ENCODE measurements around the gene EDA. TPM values are rescaled to one million over a fixed set of nuclear protein-coding genes. Genes with fewer than 3 reads are reported as not detected.

The EDA gene
- total and polyA plus RNA-seq, 5 donors = 10.0 to 26.1 (median 20.5) TPM

DNA sequence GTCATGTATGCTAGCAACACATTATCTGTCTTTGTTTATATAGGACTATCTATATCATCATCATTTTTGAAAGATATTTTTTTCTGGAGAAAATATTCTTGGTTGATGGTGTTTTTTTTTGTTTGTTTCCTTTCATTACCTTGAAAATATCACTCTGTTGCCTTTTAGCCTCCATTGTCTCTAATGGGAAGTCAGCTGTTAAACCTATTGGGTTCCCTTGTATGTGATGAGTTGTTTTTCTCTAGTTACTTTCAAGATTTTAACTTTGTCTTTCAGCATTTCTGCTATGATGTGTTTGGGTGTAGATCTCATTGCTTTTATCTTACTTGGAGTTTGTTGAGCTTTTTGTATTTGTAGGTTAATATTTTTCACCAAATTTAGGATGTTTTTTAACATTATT is 124.4 kb downstream of the EDA start:
- intact Hi-C loops (cut with DNase I) = no loop called here
- DNase-seq (no peak), ATAC-seq (no peak)
- Histone ChIP-seq H3K9me3 (ENCODE audit: control insufficient read depth, low read length) (no peaks in the 10 kb centered on the region), H3K27me3 (ENCODE audit: control insufficient read depth, insufficient read depth) (no peaks in the 10 kb centered on the region), H3K4me1 (ENCODE audit: control insufficient read depth, insufficient read depth, low read length) (no peaks in the 10 kb centered on the region), H3K4me3 (ENCODE audit: low read length) (no peak overlapping the region), H3K27ac (ENCODE audit: low read length) (no peak overlapping the region)

DNA sequence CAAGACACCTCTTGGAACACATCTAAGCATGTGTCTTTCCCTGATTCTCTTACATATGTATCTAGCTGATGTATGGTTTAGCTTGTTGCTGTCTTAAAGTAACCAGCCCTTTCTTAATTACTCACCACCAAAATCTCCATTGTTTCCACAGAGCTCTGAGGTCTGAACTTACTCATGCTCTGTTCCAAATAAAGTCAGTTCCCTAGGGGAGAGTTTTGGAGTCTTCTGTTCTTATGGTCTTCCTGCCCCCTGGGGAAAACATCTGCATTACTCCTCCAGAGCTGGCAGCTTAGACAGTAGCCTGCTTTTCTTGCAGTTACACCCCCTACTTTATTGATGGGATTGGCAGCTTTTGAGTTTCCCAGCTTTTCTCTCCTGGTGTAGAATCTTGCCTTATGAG is 125.8 kb downstream of the EDA start:
- DNase-seq (no peak), ATAC-seq (no peak)
- Histone ChIP-seq H3K9me3 (ENCODE audit: control insufficient read depth, low read length) (no peaks in the 10 kb centered on the region), H3K4me3 (ENCODE audit: low read length) (no peak overlapping the region), H3K4me1 (ENCODE audit: control insufficient read depth, insufficient read depth, low read length) (no peaks in the 10 kb centered on the region), H3K27me3 (ENCODE audit: control insufficient read depth, insufficient read depth) (no peaks in the 10 kb centered on the region), H3K27ac (ENCODE audit: low read length) (no peak overlapping the region)
- intact Hi-C loops (cut with DNase I) = no loop called here

- no peak overlapping the region for H3K4me3 ChIP-seq (ENCODE audit: low read length)
- intact Hi-C loops (cut with DNase I) = no loop called here
- ATAC-seq (no peak), DNase-seq (no peak)
- H3K27ac ChIP-seq (ENCODE audit: low read length) = no peak overlapping the region
- no peaks in the 10 kb centered on the region for H3K27me3 ChIP-seq (ENCODE audit: control insufficient read depth, insufficient read depth)
- H3K4me1 ChIP-seq (ENCODE audit: control insufficient read depth, insufficient read depth, low read length) = no peaks in the 10 kb centered on the region
- no peaks in the 10 kb centered on the region for H3K9me3 ChIP-seq (ENCODE audit: control insufficient read depth, low read length)
Measured at GRCh38 chrX:69746051-69746450, 130.1 kb downstream of the EDA start.

- Histone ChIP-seq H3K27me3 (ENCODE audit: control insufficient read depth, insufficient read depth) (no peaks in the 10 kb centered on the region), H3K4me3 (ENCODE audit: low read length) (no peak overlapping the region), H3K27ac (ENCODE audit: low read length) (no peak overlapping the region), H3K4me1 (ENCODE audit: control insufficient read depth, insufficient read depth, low read length) (no peaks in the 10 kb centered on the region), H3K9me3 (ENCODE audit: control insufficient read depth, low read length) (no peaks in the 10 kb centered on the region)
- 97% methylated on average over 1 of the region's 1 CpG for WGBS
- intact Hi-C loops (cut with DNase I) = no loop called here
- DNase-seq = no peak
- no peak for ATAC-seq
Measured at GRCh38 chrX:69748055-69748454, 132.1 kb downstream of the EDA start.

- DNase-seq (no peak), ATAC-seq (no peak)
- intact Hi-C loops (cut with DNase I) = no loop called here
- Histone ChIP-seq H3K27me3 (ENCODE audit: control insufficient read depth, insufficient read depth) (no peaks in the 10 kb centered on the region), H3K9me3 (ENCODE audit: control insufficient read depth, low read length) (no peaks in the 10 kb centered on the region), H3K4me1 (ENCODE audit: control insufficient read depth, insufficient read depth, low read length) (no peaks in the 10 kb centered on the region), H3K27ac (ENCODE audit: low read length) (no peak overlapping the region), H3K4me3 (ENCODE audit: low read length) (no peak overlapping the region)
- WGBS = 48% methylated on average over 1 of the region's 1 CpG
Measured at GRCh38 chrX:69759921-69760625, 144.2 kb downstream of the EDA start.

DNA sequence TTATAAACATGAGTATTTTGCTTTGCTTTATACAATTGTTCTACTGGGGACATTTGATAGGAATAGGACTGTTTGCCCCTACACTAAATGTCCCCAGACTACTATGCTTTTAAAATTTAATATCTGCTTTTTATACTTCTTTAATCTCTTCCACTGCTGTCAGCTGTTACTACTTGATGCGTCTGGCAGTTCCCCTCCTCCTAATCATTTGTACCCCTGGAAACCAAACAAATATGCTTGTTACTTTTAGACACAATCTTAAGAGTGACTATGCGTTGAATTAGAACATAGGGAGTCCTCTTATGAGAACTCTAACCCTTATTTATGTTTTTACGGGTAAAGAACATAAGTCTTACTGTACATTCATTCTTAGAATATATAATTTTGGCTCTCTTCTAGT is 145.7 kb downstream of the EDA start:
- 34% methylated on average over 3 of the region's 3 CpGs for WGBS
- no peak for DNase-seq
- H3K27ac ChIP-seq (ENCODE audit: low read length) = no peak overlapping the region

GRCh38 chrX:69762340-69762739 is 146.4 kb downstream of the EDA start:
- ATAC-seq (no peak), DNase-seq (no peak)
- Histone ChIP-seq H3K4me1 (ENCODE audit: control insufficient read depth, insufficient read depth, low read length) (no peaks in the 10 kb centered on the region), H3K27me3 (ENCODE audit: control insufficient read depth, insufficient read depth) (no peaks in the 10 kb centered on the region), H3K9me3 (ENCODE audit: control insufficient read depth, low read length) (no peaks in the 10 kb centered on the region), H3K4me3 (ENCODE audit: low read length) (no peak overlapping the region), H3K27ac (ENCODE audit: low read length) (no peak overlapping the region)
- intact Hi-C loops (cut with DNase I) = no loop called here
- 81% methylated on average over 3 of the region's 3 CpGs for WGBS

More for the DNA sequence above, 145.7 kb downstream of the EDA start:
- H3K4me1 ChIP-seq (ENCODE audit: control insufficient read depth, insufficient read depth, low read length) = no peaks in the 10 kb centered on the region
- no peaks in the 10 kb centered on the region for H3K27me3 ChIP-seq (ENCODE audit: control insufficient read depth, insufficient read depth)
- no peaks in the 10 kb centered on the region for H3K9me3 ChIP-seq (ENCODE audit: control insufficient read depth, low read length)
- intact Hi-C loops (cut with DNase I) = no loop called here
- peak in 1 of 2 donors; percentile 40 for ATAC-seq
- H3K4me3 ChIP-seq (ENCODE audit: low read length) = no peak overlapping the region

DNA sequence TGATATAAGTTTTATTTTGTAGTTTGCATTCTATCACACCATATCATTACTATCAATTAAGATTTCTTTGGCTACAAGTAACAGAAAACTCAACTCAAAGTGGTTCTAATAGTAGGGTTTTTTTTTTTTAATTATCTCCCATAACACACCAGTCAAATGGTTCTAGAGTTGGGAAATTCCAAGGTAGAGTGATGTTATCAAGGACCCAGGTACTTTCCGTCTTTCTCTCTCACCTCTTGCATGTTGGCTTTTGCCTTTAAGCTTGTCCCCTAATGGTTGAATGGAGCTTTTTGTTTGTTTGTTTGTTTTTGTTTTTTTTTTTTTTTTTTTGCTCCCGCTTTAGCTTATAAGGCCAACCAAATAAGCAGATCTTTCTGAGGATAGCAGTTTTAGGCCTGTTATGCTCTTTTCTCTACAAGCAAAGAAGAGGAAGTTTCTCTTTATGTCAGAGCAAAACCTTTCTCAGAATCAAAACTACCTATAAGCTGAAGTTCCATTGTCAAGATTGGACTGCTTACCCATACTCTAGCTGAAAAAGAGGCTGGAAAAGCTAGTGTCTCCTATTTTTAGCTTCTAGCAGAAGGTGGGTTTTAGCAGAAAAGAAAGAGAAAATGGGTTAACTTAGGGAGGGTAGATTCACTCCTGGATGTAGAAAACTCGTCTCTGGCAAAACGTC is 177.5 kb downstream of the EDA start:
- Histone ChIP-seq H3K27ac (ENCODE audit: low read length) (no peak overlapping the region), H3K4me3 (ENCODE audit: low read length) (no peak overlapping the region), H3K27me3 (ENCODE audit: control insufficient read depth, insufficient read depth) (no peaks in the 10 kb centered on the region), H3K4me1 (ENCODE audit: control insufficient read depth, insufficient read depth, low read length) (no peaks in the 10 kb centered on the region), H3K9me3 (ENCODE audit: control insufficient read depth, low read length) (no peaks in the 10 kb centered on the region)
- 66% methylated on average over 4 of the region's 4 CpGs for WGBS
- ATAC-seq (no peak), DNase-seq (no peak)
- intact Hi-C loops (cut with DNase I) = no loop called here

GRCh38 chrX:69795702-69796101 is 179.8 kb downstream of the EDA start:
- Histone ChIP-seq H3K9me3 (ENCODE audit: control insufficient read depth, low read length) (no peaks in the 10 kb centered on the region), H3K4me1 (ENCODE audit: control insufficient read depth, insufficient read depth, low read length) (no peaks in the 10 kb centered on the region), H3K27me3 (ENCODE audit: control insufficient read depth, insufficient read depth) (no peaks in the 10 kb centered on the region), H3K27ac (ENCODE audit: low read length) (no peak overlapping the region), H3K4me3 (ENCODE audit: low read length) (no peak overlapping the region)
- DNase-seq (peak in 1 of 3 donors; percentile 11), ATAC-seq (no peak)
- intact Hi-C loops (cut with DNase I) = no loop called here
- 90% methylated on average over 3 of the region's 3 CpGs for WGBS

DNA sequence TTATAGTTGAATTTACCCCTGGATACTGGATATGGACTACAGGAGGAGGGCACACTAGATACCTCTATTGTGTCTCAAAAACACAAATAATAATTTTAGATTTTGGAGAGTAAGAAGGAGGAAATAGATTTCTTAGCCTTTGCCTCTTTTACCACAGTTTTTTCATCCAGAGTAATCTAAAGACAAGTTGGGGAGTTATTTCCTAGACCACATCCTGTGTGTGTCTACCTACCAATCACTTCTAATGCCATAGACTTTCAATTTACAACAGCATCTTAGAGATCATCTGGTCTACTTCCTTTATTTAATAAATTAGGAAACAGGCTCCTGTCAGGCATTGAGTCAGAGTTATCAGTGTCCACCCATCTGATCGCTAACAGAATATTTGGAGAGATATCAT is 191.5 kb downstream of the EDA start:
- 73% methylated on average over 1 of the region's 1 CpG for WGBS
- intact Hi-C loops (cut with DNase I) = no loop called here
- H3K27ac ChIP-seq (ENCODE audit: low read length) = no peak overlapping the region
- no peak overlapping the region for H3K4me3 ChIP-seq (ENCODE audit: low read length)
- ATAC-seq (no peak), DNase-seq (no peak)
- no peaks in the 10 kb centered on the region for H3K9me3 ChIP-seq (ENCODE audit: control insufficient read depth, low read length)
- H3K4me1 ChIP-seq (ENCODE audit: control insufficient read depth, insufficient read depth, low read length) = peaks cover 2% of the 10 kb centered on the region
- no peaks in the 10 kb centered on the region for H3K27me3 ChIP-seq (ENCODE audit: control insufficient read depth, insufficient read depth)

- no peaks in the 10 kb centered on the region for H3K27me3 ChIP-seq (ENCODE audit: control insufficient read depth, insufficient read depth)
- intact Hi-C loops (cut with DNase I) = no loop called here
- no peak overlapping the region for H3K4me3 ChIP-seq (ENCODE audit: low read length)
- no peak overlapping the region for H3K27ac ChIP-seq (ENCODE audit: low read length)
- H3K4me1 ChIP-seq (ENCODE audit: control insufficient read depth, insufficient read depth, low read length) = peaks cover 2% of the 10 kb centered on the region
- WGBS = 93% methylated on average over 2 of the region's 2 CpGs
- ATAC-seq (no peak), DNase-seq (no peak)
- H3K9me3 ChIP-seq (ENCODE audit: control insufficient read depth, low read length) = no peaks in the 10 kb centered on the region
Measured at GRCh38 chrX:69808375-69808774, 192.5 kb downstream of the EDA start.

GRCh38 chrX:69813677-69814076 is 197.8 kb downstream of the EDA start:
- H3K9me3 ChIP-seq (ENCODE audit: control insufficient read depth, low read length) = no peaks in the 10 kb centered on the region
- peaks cover 2% of the 10 kb centered on the region for H3K4me1 ChIP-seq (ENCODE audit: control insufficient read depth, insufficient read depth, low read length)
- ATAC-seq = no peak
- H3K4me3 ChIP-seq (ENCODE audit: low read length) = no peak overlapping the region
- no peak for DNase-seq
- no peak overlapping the region for H3K27ac ChIP-seq (ENCODE audit: low read length)
- intact Hi-C loops (cut with DNase I) = no loop called here
- 50% methylated on average over 1 of the region's 1 CpG for WGBS
- H3K27me3 ChIP-seq (ENCODE audit: control insufficient read depth, insufficient read depth) = no peaks in the 10 kb centered on the region
